Spinal cord (tissue), 10 donors: ENCODE results near the gene ARHGEF17. TPM values are rescaled to one million over a fixed set of nuclear protein-coding genes. Genes with fewer than 3 reads are reported as not detected.

Experiments used
- DNase-seq, 6 donors: peaks; one replicate each; pipeline versions ENCODE4 v3.0.0 to v3.0.0-alpha.2; 2013 to 2015; ENCODE audit warnings: low spot score in 6 of 6, low read depth in 4 of 6
- H3K27ac ChIP-seq: one replicate; pipeline ENCODE4 v1.5.1; 2013; ENCODE audit warnings: low read depth, low read length, control low read depth
- H3K27me3 ChIP-seq: one replicate; pipeline ENCODE4 v1.6.1; 2013; ENCODE audit warnings: low read length; ENCODE audit not compliant: control insufficient read depth, insufficient read depth
- H3K36me3 ChIP-seq: one replicate; pipeline ENCODE4 v1.6.1; 2013; ENCODE audit warnings: low read length; ENCODE audit not compliant: control insufficient read depth, insufficient read depth
- H3K4me1 ChIP-seq: one replicate; pipeline ENCODE4 v1.6.1; 2013; ENCODE audit warnings: low read length; ENCODE audit not compliant: control insufficient read depth, insufficient read depth
- H3K4me3 ChIP-seq: one replicate; pipeline ENCODE4 v1.5.1; 2013; ENCODE audit warnings: low read depth, low read length, control low read depth
- H3K9me3 ChIP-seq: one replicate; pipeline ENCODE4 v1.6.1; 2013; ENCODE audit warnings: low read length; ENCODE audit not compliant: control insufficient read depth, insufficient read depth
- WGBS: methylation state at CpG from one replicate; pipeline ENCODE4 v1.1.5; 2013; ENCODE audit warnings: missing lambda C conversion rate; ENCODE audit not compliant: insufficient coverage; 5-methylcytosine and 5-hydroxymethylcytosine counted together
- polyA plus RNA-seq, 2 donors: library from polyadenylated mRNA; unstranded; fragments of 120-200 nt; gene quantifications; one replicate each; pipeline ENCODE4 v1.2.1, GENCODE V29; 2013; ENCODE audit not compliant: insufficient read length in 2 of 2
- total RNA-seq, 2 donors: library from RNA; depleted of rRNA in 1 of 2; stranded (reverse); fragments of 120-200 nt in 1 of 2; fragments of >200 nt in 1 of 2; gene quantifications; one replicate each; pipeline versions ENCODE4 v1.2.3 to v1.2.4, GENCODE V29; 2013 to 2014
- donor health status: healthy.

The ARHGEF17 gene
- total and polyA plus RNA-seq, 4 donors: 37.3 to 105 (median 67.5) TPM

DNA sequence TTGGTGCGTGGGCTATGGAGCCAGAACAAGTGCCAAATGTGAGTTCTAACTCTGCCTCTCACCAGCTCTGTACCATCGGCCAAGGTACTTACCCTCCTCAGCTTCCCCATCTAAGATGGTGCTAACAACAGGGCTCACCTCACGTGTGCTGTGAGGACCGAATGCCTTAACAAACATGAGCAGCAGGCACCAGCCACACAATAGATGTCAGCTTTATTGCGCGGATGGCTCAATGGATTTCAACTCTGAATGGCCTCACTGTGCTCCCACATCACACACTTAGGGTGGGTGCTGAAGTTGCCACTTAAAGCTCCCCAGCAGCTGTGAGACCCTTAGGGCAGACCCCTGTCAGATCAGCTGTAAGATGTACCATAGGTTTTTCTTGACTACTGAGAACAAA lies 92.2 kb downstream of the ARHGEF17 start:
- Histone ChIP-seq H3K4me1 (peaks cover 14% of the 10 kb centered on the region), H3K9me3 (no peaks in the 10 kb centered on the region), H3K27me3 (no peaks in the 10 kb centered on the region), H3K36me3 (peaks cover 49% of the 10 kb centered on the region), H3K27ac (no peak overlapping the region), H3K4me3 (no peak overlapping the region)
- no peak for DNase-seq
- 36% methylated on average over 6 of the region's 6 CpGs for WGBS

GRCh38 chr11:73401217-73401923 lies 93.3 kb downstream of the ARHGEF17 start:
- Histone ChIP-seq H3K36me3 (peaks cover 46% of the 10 kb centered on the region), H3K27ac (no peak overlapping the region), H3K27me3 (no peaks in the 10 kb centered on the region), H3K4me1 (peaks cover 6% of the 10 kb centered on the region), H3K4me3 (no peak overlapping the region), H3K9me3 (no peaks in the 10 kb centered on the region)
- no peak for DNase-seq
- WGBS: 93% methylated on average over 3 of the region's 3 CpGs

GRCh38 chr11:73401924-73402833 lies 94.1 kb downstream of the ARHGEF17 start:
- WGBS: 86% methylated on average over 9 of the region's 15 CpGs
- Histone ChIP-seq H3K36me3 (peaks cover 48% of the 10 kb centered on the region), H3K4me1 (peaks cover 4% of the 10 kb centered on the region), H3K27ac (no peak overlapping the region), H3K4me3 (no peak overlapping the region), H3K9me3 (no peaks in the 10 kb centered on the region), H3K27me3 (no peaks in the 10 kb centered on the region)
- no peak for DNase-seq

DNA sequence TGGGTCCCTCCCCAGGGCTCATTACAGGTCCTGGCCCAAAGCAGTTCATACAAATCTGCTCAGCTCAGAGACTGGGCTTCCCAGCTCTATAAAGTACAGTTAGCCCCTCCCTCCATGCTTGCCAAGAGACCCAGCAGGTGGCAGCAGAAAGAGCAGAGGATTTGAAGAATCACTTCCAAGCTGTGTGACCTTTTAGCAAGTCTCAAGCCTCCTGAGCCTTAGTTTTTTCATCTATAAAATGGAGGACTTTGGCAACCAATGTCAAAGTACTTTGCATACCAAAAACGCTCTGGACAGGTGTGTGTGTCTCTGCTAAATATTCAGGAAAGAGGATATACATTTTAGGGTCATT lies 94.7 kb downstream of the ARHGEF17 start:
- Histone ChIP-seq H3K27me3 (no peaks in the 10 kb centered on the region), H3K27ac (no peak overlapping the region), H3K36me3 (peaks cover 49% of the 10 kb centered on the region), H3K4me1 (peaks cover 4% of the 10 kb centered on the region), H3K4me3 (no peak overlapping the region), H3K9me3 (no peaks in the 10 kb centered on the region)
- no CpG with 5 or more reads among the region's 1 CpG for WGBS
- peak in 1 of 6 donors; percentile 34 for DNase-seq

DNA sequence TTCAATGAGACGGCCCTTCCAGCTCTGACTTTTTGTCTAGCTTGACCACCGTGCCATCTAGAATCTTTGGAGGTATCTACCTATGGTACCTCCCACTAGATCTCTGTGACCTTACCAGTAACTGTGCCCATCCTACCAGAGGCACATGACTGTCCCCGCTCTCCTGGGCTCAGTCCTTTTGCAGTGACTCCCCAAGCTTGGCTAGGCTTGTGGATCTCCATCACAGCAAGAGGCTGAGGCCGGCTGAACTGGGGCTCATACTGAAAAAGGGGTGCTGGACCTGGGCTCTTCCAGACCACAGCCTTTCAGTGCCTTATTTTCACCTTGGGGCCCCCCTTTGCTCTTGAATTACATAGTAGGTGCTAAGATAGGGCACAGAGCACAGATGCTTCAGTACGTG lies 95.5 kb downstream of the ARHGEF17 start:
- H3K4me1 ChIP-seq: peaks cover 4% of the 10 kb centered on the region
- H3K27ac ChIP-seq: no peak overlapping the region
- H3K4me3 ChIP-seq: no peak overlapping the region
- no peaks in the 10 kb centered on the region for H3K27me3 ChIP-seq
- H3K36me3 ChIP-seq: peaks cover 47% of the 10 kb centered on the region
- whole genome bisulfite sequencing: 90% methylated on average over 5 of the region's 5 CpGs
- H3K9me3 ChIP-seq: no peaks in the 10 kb centered on the region
- DNase-seq: no peak

- peaks cover 46% of the 10 kb centered on the region for H3K36me3 ChIP-seq
- no peak overlapping the region for H3K4me3 ChIP-seq
- H3K27ac ChIP-seq: no peak overlapping the region
- peak in 4 of 6 donors; percentile 27 to 85 (median 60) for DNase-seq
- no peaks in the 10 kb centered on the region for H3K27me3 ChIP-seq
- peaks cover 2% of the 10 kb centered on the region for H3K4me1 ChIP-seq
- 100% methylated on average over 1 of the region's 4 CpGs for WGBS
- no peaks in the 10 kb centered on the region for H3K9me3 ChIP-seq
Observed at GRCh38 chr11:73404048-73404447, 96.0 kb downstream of the ARHGEF17 start.

- Histone ChIP-seq H3K36me3 (peaks cover 49% of the 10 kb centered on the region), H3K27ac (no peak overlapping the region), H3K9me3 (no peaks in the 10 kb centered on the region), H3K4me3 (no peak overlapping the region), H3K27me3 (no peaks in the 10 kb centered on the region), H3K4me1 (no peaks in the 10 kb centered on the region)
- no peak for DNase-seq
- 98% methylated on average over 5 of the region's 5 CpGs for WGBS
Observed at GRCh38 chr11:73404506-73405145, 96.5 kb downstream of the ARHGEF17 start.

GRCh38 chr11:73405146-73405510 lies 97.1 kb downstream of the ARHGEF17 start:
- DNase-seq: no peak
- H3K36me3 ChIP-seq: peaks cover 49% of the 10 kb centered on the region
- H3K27me3 ChIP-seq: no peaks in the 10 kb centered on the region
- H3K9me3 ChIP-seq: no peaks in the 10 kb centered on the region
- WGBS: 94% methylated on average over 5 of the region's 8 CpGs
- H3K27ac ChIP-seq: no peak overlapping the region
- no peak overlapping the region for H3K4me3 ChIP-seq
- H3K4me1 ChIP-seq: no peaks in the 10 kb centered on the region

- WGBS: no CpG with 5 or more reads among the region's 1 CpG
Observed at GRCh38 chr11:73406131-73406530, 98.1 kb downstream of the ARHGEF17 start.

More at GRCh38 chr11:73406131-73406530, 98.1 kb downstream of the ARHGEF17 start:
- Histone ChIP-seq H3K4me3 (no peak overlapping the region), H3K4me1 (no peaks in the 10 kb centered on the region), H3K36me3 (peaks cover 51% of the 10 kb centered on the region), H3K9me3 (no peaks in the 10 kb centered on the region), H3K27me3 (no peaks in the 10 kb centered on the region), H3K27ac (no peak overlapping the region)
- no peak for DNase-seq
